OCI-LY3 (cell line): ENCODE data around the gene KCNK2.

Experiments
- EZH2phosphoT487 ChIP-seq: fragments of 200-600 bp; shearing (Covaris generic); IDR thresholded peaks from 2 replicates; pipeline ENCODE4 v1.6.1; 2018; ENCODE audit warnings: antibody characterized with exemption, mixed run types, low read depth
- TF ChIP-seq, protein P1 (sequence below): fragments of 200-600, 300-600 bp; sonication (generic); IDR thresholded peaks from 2 replicates; pipeline ENCODE4 v1.5.1; 2014; ENCODE audit warnings: antibody characterized with exemption, low read length, low read depth

DNA sequence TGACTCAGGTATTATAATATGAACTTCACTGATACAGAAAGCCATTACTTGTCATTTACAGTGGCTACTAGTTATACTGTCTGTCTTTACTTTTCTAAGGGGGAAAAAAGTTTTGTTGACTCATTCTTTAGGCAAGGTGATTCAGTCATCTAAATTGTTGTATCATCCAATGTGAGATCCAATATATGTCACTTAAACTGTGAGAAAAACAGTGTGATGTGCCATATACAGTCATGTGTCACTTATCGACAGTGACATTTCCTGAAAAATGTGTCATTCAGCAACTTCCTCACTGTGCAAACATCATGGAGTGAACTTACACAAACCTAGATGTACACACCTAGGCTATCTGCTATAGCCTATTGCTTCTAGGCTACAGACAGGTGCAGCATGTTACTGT is 57.6 kb downstream of the KCNK2 start:
- TF ChIP-seq, protein P1, sequence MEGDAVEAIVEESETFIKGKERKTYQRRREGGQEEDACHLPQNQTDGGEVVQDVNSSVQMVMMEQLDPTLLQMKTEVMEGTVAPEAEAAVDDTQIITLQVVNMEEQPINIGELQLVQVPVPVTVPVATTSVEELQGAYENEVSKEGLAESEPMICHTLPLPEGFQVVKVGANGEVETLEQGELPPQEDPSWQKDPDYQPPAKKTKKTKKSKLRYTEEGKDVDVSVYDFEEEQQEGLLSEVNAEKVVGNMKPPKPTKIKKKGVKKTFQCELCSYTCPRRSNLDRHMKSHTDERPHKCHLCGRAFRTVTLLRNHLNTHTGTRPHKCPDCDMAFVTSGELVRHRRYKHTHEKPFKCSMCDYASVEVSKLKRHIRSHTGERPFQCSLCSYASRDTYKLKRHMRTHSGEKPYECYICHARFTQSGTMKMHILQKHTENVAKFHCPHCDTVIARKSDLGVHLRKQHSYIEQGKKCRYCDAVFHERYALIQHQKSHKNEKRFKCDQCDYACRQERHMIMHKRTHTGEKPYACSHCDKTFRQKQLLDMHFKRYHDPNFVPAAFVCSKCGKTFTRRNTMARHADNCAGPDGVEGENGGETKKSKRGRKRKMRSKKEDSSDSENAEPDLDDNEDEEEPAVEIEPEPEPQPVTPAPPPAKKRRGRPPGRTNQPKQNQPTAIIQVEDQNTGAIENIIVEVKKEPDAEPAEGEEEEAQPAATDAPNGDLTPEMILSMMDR = no peak
- TF ChIP-seq EZH2phosphoT487 = no peak
